Left colon (tissue), 2 donors: ENCODE data around the gene MBNL1. TPM values are rescaled to one million over a fixed set of nuclear protein-coding genes. Genes with fewer than 3 reads are reported as not detected.

ENCODE experiments used
- ATAC-seq: fragments of 200-7000 bp; cut with Tn5 transposase; one replicate; pipeline ENCODE4 v1.9.1; 2020; ENCODE audit warnings: mild to moderate bottlenecking, moderate library complexity
- DNase-seq, 2 donors: peaks; one replicate each; pipeline ENCODE4 v3.0.0-alpha.2; 2020
- intact Hi-C, 2 donors: fragments of 100-400 bp; cut with DNase I in 1 of 2; cut with micrococcal nuclease in 1 of 2; formaldehyde crosslinking; loops; one replicate each; pipeline versions ENCODE4 v1.11.2 to v1.14.0; 2022; cut with DNase I, micrococcal nuclease
- total RNA-seq, 2 donors: library from RNA; stranded (reverse); fragmentation: NEBNext Ultra II Directional; extraction: Animal tissue kit (Norgen Biotek cat#: 25700); gene quantifications; one replicate each; pipeline ENCODE4 v1.2.1, GENCODE V29; 2021
- donor health status: DM: no; HTN: no; CAD: no.
- donor health status: DM: yes; HTN: yes; CAD: no.

The MBNL1 gene
- total RNA-seq, 2 donors from 2014 or later = 154 to 183 TPM

DNA sequence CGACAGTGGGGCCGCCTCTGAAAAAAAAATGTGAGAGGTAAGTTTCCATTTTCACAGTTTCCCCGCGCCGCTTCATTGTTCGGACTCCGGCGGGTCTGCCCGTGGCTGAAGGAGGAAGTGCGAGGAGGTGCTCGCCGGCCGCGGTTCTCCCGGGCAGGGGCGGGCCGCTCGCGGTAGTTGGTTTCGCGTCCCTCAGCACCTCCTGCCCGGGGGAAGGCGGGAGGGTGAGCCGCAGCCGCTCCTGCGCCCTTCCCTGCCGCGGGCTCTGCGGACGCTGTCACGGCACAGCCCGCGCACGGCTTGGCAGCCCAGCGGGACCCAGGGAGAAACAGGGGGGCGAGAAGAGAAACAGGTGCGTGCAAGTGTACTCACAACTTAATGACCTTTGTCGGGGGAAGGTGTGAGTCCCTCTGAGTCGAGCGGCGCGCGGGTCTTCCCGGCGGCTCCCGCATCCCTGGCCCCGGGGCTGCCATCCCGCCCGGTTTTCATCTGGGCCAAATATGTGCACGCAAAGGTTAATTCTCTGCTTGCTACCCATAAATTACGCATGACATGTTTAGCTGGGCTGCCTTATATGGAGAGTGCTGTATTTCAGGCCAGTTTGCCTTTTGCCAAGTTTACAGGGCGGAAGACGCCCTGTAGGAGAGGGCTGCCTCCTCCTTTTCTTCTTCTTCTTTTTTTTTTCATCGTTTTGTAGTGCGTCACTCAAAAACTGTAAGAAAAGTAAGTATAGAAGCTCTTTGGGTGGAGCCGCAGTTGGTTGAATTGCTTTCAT lies 514 bp downstream of the MBNL1 start:
- DNase-seq (peak; percentile 78), ATAC-seq (peak; percentile 78)
- intact Hi-C loops = loop anchor here in 1 of 2 donors (5.0 kb wide), 1 partner anchor 67 kb away; no protein-coding TSS in a partner anchor

DNA sequence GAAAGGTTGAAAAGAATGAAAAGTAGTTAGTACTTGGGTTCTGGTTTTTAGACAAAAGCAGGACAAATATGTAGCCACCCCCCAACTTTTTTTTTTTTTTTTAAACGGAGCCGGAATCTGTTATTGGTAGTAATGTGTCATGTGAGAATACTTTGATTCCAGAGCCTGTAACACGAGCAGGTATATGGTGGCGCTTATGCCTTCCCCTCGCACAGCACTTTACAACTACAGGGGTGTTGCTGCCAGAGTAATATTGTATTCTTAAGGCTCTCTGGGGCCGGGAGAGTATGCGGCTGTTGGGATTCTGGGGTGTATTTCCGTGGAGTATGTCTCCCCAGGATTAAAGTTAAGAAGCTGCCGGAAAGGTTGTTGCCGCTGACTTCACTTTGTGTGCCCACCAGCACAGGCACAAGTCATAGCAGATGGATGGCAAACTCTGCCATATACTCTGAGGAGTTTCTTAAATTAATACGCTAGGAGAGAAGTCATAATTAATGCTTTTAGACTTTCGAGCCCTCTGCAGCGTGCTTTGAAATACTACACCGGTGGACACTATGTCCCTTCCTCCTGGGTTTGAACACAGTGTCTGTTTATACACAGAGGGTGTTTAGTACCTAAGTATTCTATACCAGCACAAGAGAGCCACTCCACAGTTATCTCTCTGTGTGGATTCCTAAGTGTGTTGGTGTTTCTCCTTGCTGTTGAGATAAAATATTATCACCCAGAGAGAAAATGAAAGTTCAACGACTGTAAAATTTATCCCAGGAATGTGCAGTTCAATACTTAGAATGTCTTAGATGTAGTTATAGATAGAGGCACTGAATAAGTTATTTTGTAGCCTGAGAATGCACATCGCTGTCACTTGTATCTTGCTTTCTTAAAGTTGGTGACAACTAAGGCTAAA lies 1.4 kb downstream of the MBNL1 start:
- intact Hi-C loops = loop anchor here in 1 of 2 donors (5.0 to 10.0 kb wide), 2 partner anchors 68 to 175 kb away; no protein-coding TSS in a partner anchor
- ATAC-seq = peak; percentile 50
- DNase-seq = peak; percentile 35 to 43

DNA sequence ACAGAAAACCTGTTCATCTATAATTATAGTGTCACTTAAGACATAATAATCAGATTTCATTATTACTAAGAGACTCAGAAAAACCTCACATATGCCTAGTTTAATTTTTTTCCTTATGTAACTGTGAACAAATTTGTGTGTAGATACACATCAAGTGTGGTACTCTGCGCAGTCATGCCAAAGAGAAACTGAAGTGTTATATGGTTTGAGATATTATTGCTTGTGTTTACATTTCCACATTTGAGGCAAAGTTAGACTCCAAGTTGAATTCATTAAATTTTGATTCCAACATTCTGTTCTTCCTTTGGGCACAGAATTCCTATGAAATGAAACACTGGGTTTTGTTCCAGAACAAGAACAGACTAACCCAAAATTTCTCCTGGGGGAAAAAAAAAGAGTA lies 2.2 kb downstream of the MBNL1 start:
- intact Hi-C loops = loop anchor here in 1 of 2 donors (10.0 kb wide), 1 partner anchor 174 kb away; no protein-coding TSS in a partner anchor
- ATAC-seq (no peak), DNase-seq (no peak)

DNA sequence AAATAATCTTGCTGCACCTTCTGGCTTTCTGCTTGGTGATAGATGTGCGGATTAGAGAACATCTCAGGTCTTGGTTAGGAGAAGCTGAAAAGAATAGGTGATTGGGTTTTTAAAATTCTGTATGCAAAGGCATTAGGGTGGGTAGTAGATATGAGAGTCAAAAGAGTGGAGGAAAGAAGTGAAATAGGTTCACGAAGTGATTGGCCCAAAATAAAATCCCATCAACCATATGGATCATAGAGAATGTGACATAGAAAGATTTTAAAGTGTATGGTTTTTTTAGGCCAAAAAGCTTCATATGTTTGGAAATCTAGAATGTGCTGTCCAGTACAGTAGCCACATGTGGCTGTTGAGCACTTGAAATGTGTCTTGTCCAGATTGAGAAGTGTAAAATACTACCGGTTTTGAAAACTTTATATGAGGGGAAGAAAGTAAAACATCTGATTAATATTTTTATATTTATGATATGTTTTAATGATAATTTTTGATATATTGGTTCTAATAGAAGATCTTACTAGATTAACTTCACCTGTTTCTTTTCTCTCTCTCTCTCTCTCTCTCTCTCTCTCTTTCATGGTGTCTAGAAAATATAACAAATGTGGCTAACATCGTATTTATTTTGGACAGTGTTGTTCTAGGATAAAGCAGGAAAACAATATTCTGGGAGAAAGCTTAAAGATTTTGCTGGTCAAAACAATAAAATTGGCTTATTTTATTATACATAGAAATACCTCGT lies 2.9 kb downstream of the MBNL1 start:
- ATAC-seq (no peak), DNase-seq (no peak)
- intact Hi-C loops = loop anchor here in 1 of 2 donors (10.0 kb wide), 1 partner anchor 173 kb away; no protein-coding TSS in a partner anchor

DNA sequence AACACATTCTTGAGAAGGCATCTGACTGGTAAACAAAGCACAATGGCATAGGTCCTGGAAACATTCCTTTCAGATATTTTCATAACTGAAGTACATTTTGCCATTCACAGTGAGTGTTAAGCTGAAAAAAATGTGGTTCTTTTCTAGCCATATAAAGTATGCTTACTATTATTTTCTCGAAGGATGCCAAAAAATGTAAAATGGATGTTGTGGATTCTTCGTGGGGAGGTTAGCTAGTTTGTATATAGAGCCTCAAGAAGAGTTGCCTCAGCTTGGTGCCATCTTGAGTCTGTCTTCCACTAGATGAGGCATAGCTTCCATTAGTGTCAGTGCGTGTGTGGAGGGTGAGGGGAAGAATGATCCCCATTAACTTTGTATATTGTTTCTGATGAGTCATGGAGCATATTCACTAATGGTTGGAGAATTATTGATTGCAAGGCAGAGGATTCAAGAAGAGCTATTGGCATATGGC lies 4.1 kb downstream of the MBNL1 start:
- intact Hi-C loops = loop anchor here in 1 of 2 donors (10.0 kb wide), 1 partner anchor 172 kb away; no protein-coding TSS in a partner anchor
- ATAC-seq = no peak
- no peak for DNase-seq

DNA sequence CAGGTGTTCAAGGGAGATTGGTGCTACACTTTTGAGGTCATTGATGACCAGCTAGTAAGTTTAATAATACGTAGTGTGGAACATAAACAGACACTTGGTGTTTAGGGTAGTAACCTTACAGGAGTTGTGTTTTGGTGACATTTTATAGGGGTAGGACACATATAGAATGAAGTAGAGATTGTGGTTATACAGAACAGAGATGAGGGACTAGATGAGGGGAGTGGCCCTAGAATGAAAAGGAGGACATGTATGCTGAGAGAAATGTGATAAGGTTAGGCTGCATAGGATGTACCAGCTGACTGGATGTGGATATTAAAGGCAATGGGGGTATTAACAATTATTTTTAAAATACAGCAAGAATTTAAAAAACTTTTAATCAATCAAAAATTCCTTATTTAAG lies 8.0 kb downstream of the MBNL1 start:
- no peak for ATAC-seq
- intact Hi-C loops = loop anchor here in 1 of 2 donors (10.0 kb wide), 1 partner anchor 168 kb away; no protein-coding TSS in a partner anchor
- DNase-seq = no peak

DNA sequence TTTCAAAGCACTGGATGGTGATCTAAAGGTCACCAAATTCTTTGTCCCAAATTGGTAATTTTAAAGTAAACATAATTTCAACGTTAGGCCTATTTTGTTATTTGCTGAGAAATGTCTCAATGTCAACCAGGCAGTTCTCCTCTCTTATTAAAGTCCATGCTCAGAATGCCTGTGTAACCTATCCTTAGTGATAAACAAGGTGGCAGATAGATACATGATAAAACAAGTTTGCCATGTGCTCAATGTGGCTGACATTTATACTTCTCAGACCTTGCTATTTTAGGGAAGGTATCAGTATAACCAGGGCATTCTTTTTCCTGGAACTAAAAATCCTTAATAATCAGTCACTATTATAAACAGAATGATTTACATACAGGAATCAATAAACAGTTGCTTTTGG lies 8.5 kb downstream of the MBNL1 start:
- intact Hi-C loops = loop anchor here in 1 of 2 donors (10.0 kb wide), 1 partner anchor 168 kb away; no protein-coding TSS in a partner anchor
- DNase-seq (no peak), ATAC-seq (no peak)

DNA sequence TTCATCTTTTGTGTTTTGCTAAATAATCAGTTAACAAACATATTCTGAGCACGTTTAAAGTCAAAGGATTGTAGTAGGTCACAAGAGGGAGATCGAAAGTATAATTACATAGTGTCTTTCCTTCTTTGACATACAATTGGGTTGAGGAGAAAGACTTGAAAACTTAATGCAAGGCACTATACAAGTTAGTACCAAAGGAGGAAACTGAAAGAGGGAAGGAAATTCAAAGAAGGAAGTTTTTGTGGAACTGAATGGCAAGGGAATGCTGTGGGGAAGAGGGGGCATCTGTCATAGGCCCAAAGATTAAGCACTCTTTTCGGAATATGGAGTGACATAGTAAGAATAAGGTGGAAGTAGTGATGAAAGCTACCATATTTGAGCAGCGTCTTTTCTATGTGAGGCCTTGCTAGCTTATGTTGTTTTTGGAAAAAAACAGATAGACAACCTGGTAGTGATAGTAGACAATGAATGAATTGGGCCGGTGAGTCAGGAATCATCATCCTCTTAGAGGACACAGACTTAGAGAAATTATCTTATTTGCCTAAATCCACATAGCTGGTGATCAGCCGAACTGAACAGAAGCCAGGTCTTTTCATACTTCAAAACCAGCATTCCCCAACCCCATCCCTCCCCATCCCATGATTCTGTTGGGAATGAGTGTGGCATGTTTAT lies 10.2 kb downstream of the MBNL1 start:
- ATAC-seq (no peak), DNase-seq (no peak)
- intact Hi-C loops = loop anchor here in 1 of 2 donors (10.0 kb wide), 1 partner anchor 166 kb away; no protein-coding TSS in a partner anchor

DNA sequence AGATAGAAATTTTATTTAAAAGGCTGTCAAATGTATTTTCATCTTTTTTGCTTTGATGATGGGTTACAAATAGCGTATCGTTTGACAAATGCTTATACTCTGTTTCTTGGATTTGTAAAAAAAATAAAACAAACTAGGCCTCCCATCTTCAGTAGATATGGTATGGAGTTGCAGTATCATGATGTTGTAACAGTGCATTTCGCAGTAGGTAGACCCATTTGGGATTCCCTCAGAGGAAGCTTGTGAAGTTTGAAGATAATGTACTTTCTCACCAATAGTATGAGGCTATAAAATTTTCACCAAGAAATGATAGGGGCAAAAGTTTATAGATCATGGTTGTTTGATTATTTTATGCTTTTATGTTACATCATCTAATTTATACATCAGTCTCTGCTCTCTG lies 10.8 kb downstream of the MBNL1 start:
- ATAC-seq (peak; percentile 24), DNase-seq (no peak)
- intact Hi-C loops = loop anchor here in 1 of 2 donors (10.0 kb wide), 1 partner anchor 165 kb away; no protein-coding TSS in a partner anchor

DNA sequence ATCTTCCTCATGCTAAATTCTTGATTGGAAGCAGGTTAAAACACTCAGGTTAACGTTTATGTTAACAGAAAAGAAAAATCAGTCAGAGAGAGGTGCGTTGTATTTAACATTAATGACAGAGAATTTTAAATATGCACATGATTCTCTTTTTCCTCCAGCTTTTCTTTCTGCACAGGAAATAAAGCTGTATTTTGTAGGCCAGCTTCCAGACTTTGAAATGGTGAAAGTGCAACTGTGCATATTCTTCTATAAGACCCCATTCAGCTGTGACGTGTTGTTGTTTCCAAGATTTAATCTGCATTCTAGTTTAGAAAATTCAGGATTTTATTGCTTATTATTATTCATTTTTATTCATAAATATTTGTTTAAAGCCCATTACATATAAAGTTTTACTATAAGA lies 11.8 kb downstream of the MBNL1 start:
- no peak for ATAC-seq
- no peak for DNase-seq
- intact Hi-C loops = no loop called here

DNA sequence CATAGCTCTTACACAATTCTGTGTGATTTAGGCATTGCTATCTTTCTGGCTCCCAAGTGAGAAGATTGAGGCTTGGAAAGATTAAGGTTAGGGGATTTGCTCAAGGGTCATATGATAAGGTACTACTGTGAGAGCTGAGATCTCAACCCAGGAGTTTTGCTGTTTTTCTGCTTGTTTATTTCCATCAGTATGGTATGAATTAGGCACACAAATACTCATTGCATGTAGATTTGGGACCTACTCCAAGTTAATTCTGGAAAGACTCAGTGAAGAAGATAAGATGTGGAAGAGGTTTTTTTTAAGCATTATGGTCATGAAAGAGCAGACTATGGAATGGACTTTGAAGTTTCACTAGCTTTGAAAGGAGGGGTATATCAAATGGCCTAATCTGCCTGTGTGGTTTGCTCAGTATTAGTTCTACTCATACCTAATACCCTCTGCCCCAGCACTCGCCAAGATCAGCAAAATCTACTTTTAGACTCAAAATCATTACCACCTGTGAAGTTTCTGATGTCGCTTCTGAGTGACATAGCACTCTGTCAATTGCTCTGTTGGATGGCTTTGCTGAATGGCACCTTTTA lies 12.5 kb downstream of the MBNL1 start:
- intact Hi-C loops = no loop called here
- no peak for DNase-seq
- no peak for ATAC-seq

DNA sequence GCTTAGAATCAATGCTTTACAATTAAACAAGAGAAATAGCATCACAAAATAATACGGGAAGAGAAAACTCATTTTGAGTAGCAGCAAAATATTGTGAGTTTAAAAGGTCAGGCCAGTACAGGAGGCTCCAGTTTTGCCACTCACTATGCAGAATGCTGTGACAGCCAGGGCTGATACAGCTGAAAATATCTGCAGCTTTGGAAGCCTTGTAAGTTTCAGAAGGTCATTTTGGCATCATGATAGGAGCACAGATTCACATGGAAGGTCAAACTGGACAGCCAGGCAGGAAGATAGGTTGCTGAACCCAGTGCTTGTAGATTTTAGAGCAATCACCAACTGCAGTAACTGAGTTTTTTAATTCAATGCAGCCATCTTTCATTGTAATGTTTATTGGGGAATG lies 14.1 kb downstream of the MBNL1 start:
- DNase-seq = no peak
- intact Hi-C loops = no loop called here

DNA sequence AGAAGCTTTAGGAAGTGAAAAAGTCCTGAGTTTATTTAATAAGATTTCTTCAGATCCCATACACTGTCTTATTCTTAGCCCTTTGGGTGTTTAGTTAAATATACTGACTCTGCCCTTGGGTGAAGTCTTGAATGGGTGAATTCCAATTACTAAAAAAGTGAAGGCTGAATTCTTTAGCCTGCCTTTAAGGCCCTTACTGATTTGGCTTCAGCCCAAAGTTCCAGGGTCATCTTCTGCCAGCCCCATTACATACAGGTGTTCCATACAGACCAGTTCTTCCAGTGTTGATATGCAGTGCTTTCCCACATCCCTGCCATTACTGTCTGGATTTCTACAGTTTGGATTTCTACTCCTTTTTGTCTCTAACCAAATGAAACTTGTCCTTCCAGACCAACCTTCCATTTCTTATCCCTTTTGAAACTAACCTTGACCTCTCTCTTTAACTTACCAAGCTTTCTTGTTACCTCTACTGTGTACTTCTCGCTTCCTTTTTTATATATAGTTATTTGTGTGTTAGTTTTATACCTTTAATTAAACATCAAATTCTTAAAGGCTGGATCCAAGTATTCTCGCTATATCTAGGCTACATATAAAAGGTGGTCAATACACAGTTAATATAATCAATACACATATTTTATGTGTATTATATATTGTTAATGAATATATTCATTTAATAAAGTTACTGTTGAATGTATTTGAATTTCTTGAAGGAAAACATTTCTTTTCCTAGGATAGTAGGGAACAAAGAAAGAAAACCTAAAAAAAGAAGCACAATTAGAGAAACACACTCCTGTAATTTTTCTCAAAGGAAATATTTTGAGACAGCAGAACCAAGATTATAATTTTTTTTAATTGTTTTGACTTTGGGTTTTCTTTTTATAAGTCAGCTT lies 15.0 kb downstream of the MBNL1 start:
- intact Hi-C loops = no loop called here
- DNase-seq (peak; percentile 26 to 34), ATAC-seq (peak; percentile 85)

More for the DNA sequence above, 14.1 kb downstream of the MBNL1 start:
- peak; percentile 22 for ATAC-seq

DNA sequence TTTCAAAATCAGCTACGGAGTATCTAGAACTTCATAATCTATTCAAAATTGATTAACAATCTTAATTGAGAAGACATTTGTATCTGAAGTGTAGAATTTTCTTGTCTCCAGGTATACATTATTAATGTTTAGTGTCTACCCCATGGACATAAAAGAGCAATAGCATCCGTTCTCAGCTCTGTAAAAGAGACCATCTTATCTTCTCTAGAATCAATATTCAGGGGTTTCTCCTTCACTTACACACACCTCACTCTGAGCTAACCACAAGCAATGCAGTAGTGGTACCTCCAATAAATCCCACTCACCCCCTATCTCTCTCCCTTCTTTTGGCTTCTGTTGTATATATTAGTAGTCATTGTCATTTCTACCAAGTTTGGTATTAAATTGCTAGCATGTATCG lies 16.2 kb downstream of the MBNL1 start:
- DNase-seq (no peak), ATAC-seq (no peak)
- intact Hi-C loops = no loop called here

DNA sequence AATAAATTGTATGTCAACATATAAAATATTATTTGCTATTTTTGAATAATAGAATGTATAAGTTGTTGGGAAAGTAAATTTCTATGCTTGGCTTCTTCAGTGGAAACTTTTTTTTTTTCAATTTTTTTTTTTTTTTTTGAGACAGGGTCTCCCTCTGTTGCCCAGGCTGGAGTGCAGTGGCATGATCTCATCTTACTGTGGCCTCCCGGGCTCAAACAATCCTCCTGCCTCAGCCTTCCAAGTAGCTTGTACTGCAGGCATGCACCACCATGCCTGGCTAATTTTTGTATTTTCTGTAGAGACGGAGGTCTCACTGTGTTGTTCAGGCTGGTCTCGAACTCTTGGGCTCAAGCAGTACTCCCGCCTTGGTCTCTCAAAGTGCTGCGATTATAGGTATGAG lies 16.8 kb downstream of the MBNL1 start:
- no peak for ATAC-seq
- no peak for DNase-seq
- intact Hi-C loops = no loop called here

DNA sequence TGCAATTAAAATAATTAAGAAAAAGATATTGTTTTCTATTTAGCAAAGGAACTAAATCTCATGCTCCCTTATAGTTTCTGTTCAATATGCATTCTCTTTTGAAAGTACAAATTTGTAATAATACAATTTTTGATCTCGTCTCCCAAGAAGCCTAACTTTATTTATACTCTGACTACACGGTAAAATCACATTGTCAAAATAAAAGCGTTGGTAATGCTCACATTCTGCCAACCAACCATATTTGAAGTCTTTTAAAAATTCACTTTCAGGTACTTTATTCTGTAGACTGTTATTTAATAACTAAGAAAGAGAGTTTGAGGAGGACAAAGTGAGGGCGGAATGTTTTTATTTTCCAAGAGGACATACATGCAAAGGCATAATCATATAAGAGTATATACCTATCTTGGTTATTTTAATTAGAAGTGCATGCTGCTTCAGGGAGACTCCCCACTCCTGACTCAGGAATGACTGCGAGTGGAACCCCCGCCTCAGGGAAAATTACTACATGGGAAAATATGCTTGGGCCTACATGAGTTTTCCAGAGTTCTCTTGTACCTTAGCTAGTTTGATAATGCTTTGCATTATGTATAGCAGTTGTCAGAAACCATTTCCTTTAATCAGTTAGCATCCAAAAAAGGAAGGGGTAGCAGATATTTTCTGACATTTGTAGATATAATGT lies 19.3 kb downstream of the MBNL1 start:
- DNase-seq (no peak), ATAC-seq (no peak)
- intact Hi-C loops = no loop called here
